Ovary (tissue), 9 donors: Measurements from ENCODE around the gene SPG11. TPM values are rescaled to one million over a fixed set of nuclear protein-coding genes. Genes with fewer than 3 reads are reported as not detected.

ENCODE experiments used
- DNase-seq, 5 donors: peaks; one replicate each; pipeline ENCODE4 v3.0.0-alpha.2; 2019 to 2020
- H3K27ac ChIP-seq, 2 donors: fragments of 200-600 bp; one replicate each; pipeline versions ENCODE4 v1.5.1 to v1.8.0; 2019 to 2022
- H3K27me3 ChIP-seq: fragments of 200-600 bp; one replicate; pipeline ENCODE4 v1.8.0; 2022
- H3K36me3 ChIP-seq: fragments of 200-600 bp; sonication (generic); one replicate; pipeline ENCODE4 v1.5.1; 2019
- H3K4me1 ChIP-seq: one replicate; pipeline ENCODE4 v1.8.1; 2013; ENCODE audit warnings: mild to moderate bottlenecking, moderate library complexity; ENCODE audit not compliant: insufficient read depth
- H3K4me3 ChIP-seq: fragments of 200-600 bp; sonication (generic); one replicate; pipeline ENCODE4 v1.5.1; 2017
- H3K9me3 ChIP-seq, 2 donors: fragments of 200-600 bp in 1 of 2; sonication (generic) in 1 of 2; one replicate each; pipeline versions ENCODE4 v1.5.1 to v1.8.1; 2013 to 2019; ENCODE audit warnings: mild to moderate bottlenecking in 1 of 2, moderate library complexity in 1 of 2
- CTCF ChIP-seq, 3 donors: fragments of 450-650 bp in 2 of 3; fragments of 200-600 bp in 1 of 3; IDR thresholded peaks; one replicate each; pipeline versions ENCODE4 v1.5.1 to v1.8.0; 2016 to 2022; ENCODE audit warnings: antibody characterized with exemption in 3 of 3, mild to moderate bottlenecking in 1 of 3
- EP300 ChIP-seq: sonication (generic); formaldehyde crosslinking; IDR thresholded peaks from one replicate; pipeline ENCODE4 v1.6.1; 2017; ENCODE audit warnings: antibody characterized with exemption
- POLR2A ChIP-seq: fragments of 450-650 bp; IDR thresholded peaks from one replicate; pipeline ENCODE4 v1.6.1; 2017; ENCODE audit warnings: antibody characterized with exemption, mild to moderate bottlenecking, moderate library complexity
- whole genome bisulfite sequencing, 3 donors: extraction: QIAGEN DNeasy Blood & Tissue Kit in 1 of 3; methylation state at CpG; one replicate each; pipeline versions ENCODE4 v1.1.5 to v1.1.7; 2013 to 2017; 5-methylcytosine and 5-hydroxymethylcytosine counted together
- intact Hi-C, 4 donors: fragments of 100-400 bp; cut with DNase I; formaldehyde crosslinking; loops; one replicate each; pipeline versions ENCODE4 v1.11.0 to v1.15.1; 2022 to 2023
- polyA plus RNA-seq, 2 donors: library from polyadenylated mRNA; stranded (reverse); fragments of 200-250 nt in 1 of 2; fragments of 350-450 nt in 1 of 2; fragmentation: Illumina TruSeq in 1 of 2; extraction: RNeasy Lipid Tissue Mini Kit (QIAGEN cat#74804) in 1 of 2; gene quantifications; one replicate each; pipeline ENCODE4 v1.2.3, GENCODE V29; 2013 to 2014
- total RNA-seq, 7 donors: library from RNA; depleted of rRNA in 2 of 7; stranded (reverse); fragments of >200 nt in 2 of 7; fragmentation: NEBNext Ultra II Directional in 3 of 7; extraction: Animal tissue kit (Norgen Biotek cat#: 25700) in 3 of 7; gene quantifications; one replicate each; pipeline versions ENCODE4 v1.1.0 to v1.2.4, GENCODE V29; 2016 to 2023
- donor health status: DM: no; HTN: no; CAD: no; lungs with moderate emphysema.
- donor health status: DM: no; HTN: no; CAD: no.
- donor health status: Bipolar disorder and iron deficiency.
- donor health status: DM: yes; HTN: yes; CAD: no.
- donor health status: DM: no; HTN: no; CAD: no.
- donor health status: DM: yes; HTN: yes; CAD: no.

SPG11 gene
- total and polyA plus RNA-seq, 9 donors: 25.4 to 79.8 (median 53.5) TPM

GRCh38 chr15:44606740-44607139 lies 56.7 kb downstream of the SPG11 start:
- H3K27ac ChIP-seq: no peak overlapping the region
- no peak overlapping the region for H3K4me3 ChIP-seq
- DNase-seq: no peak
- H3K9me3 ChIP-seq: no peaks in the 10 kb centered on the region
- H3K4me1 ChIP-seq: no peaks in the 10 kb centered on the region
- intact Hi-C loops: no loop called here
- WGBS, 3 donors: 13 to 55% (median 32%) methylated on average over 1 of the region's 1 CpG
- no peaks in the 10 kb centered on the region for H3K27me3 ChIP-seq
- TF ChIP-seq CTCF (IDR thresholded peaks at IDR 0.05) (no peak), POLR2A (no peak), EP300 (no peak)
- H3K36me3 ChIP-seq: no peaks in the 10 kb centered on the region

- no peak for DNase-seq
- Histone ChIP-seq H3K36me3 (no peaks in the 10 kb centered on the region), H3K27ac (no peak overlapping the region), H3K9me3 (no peaks in the 10 kb centered on the region), H3K4me3 (no peak overlapping the region), H3K4me1 (no peaks in the 10 kb centered on the region), H3K27me3 (no peaks in the 10 kb centered on the region)
- intact Hi-C loops: no loop called here
- TF ChIP-seq EP300 (no peak), CTCF (IDR thresholded peaks at IDR 0.05) (no peak), POLR2A (no peak)
- 93 to 99% (median 99%) methylated on average over 2 of the region's 2 CpGs for whole genome bisulfite sequencing, 3 donors
Observed at GRCh38 chr15:44603126-44603525, 60.3 kb downstream of the SPG11 start.

- peaks cover 2% of the 10 kb centered on the region for H3K36me3 ChIP-seq
- H3K27ac ChIP-seq: no peak overlapping the region
- TF ChIP-seq CTCF (IDR thresholded peaks at IDR 0.05): no peak
- TF ChIP-seq POLR2A: no peak
- no peak for TF ChIP-seq EP300
- intact Hi-C loops: no loop called here
- H3K27me3 ChIP-seq: no peaks in the 10 kb centered on the region
- no peak overlapping the region for H3K4me3 ChIP-seq
- WGBS, 3 donors: 58 to 62% (median 59%) methylated on average over 5 of the region's 5 CpGs
- no peaks in the 10 kb centered on the region for H3K4me1 ChIP-seq
- DNase-seq: no peak
- no peaks in the 10 kb centered on the region for H3K9me3 ChIP-seq
Observed at GRCh38 chr15:44598892-44599291, 64.6 kb downstream of the SPG11 start.

- H3K27me3 ChIP-seq: no peaks in the 10 kb centered on the region
- 55 to 75% (median 55%) methylated on average over 1 of the region's 1 CpG for WGBS, 3 donors
- H3K36me3 ChIP-seq: peaks cover 2% of the 10 kb centered on the region
- no peak overlapping the region for H3K4me3 ChIP-seq
- H3K9me3 ChIP-seq: no peaks in the 10 kb centered on the region
- TF ChIP-seq POLR2A (no peak), CTCF (IDR thresholded peaks at IDR 0.05) (no peak), EP300 (no peak)
- intact Hi-C loops: no loop called here
- no peak overlapping the region for H3K27ac ChIP-seq
- H3K4me1 ChIP-seq: no peaks in the 10 kb centered on the region
- no peak for DNase-seq
Observed at GRCh38 chr15:44598066-44598465, 65.4 kb downstream of the SPG11 start.
